Thyroid gland (tissue), 4 donors: Measurements from ENCODE around the gene KRT38. TPM values are rescaled to one million over a fixed set of nuclear protein-coding genes. Genes with fewer than 3 reads are reported as not detected.
"Not testable (repeated sequence)": the region's sequence is repeated elsewhere in the genome, so short reads cannot be mapped to it uniquely, and the experiment has no call there.

Experiments used
- DNase-seq, 2 donors: peaks; one replicate each; pipeline ENCODE4 v3.0.0-alpha.2; 2019
- H3K27ac ChIP-seq, 3 donors: fragments of 200-600 bp; sonication (generic); 1 replicate in 2 of 3; 2 replicates in 1 of 3; pipeline ENCODE4 v1.5.1; 2016 to 2019; ENCODE audit warnings: mild to moderate bottlenecking in 1 of 3, moderate library complexity in 1 of 3
- H3K27me3 ChIP-seq: fragments of 200-600 bp; sonication (generic); one replicate; pipeline ENCODE4 v1.5.1; 2019
- H3K36me3 ChIP-seq, 2 donors: fragments of 200-600 bp; sonication (generic); one replicate each; pipeline ENCODE4 v1.5.1; 2016 to 2019
- H3K4me1 ChIP-seq, 2 donors: fragments of 200-600 bp; sonication (generic); one replicate each; pipeline ENCODE4 v1.5.1; 2017 to 2019
- H3K4me3 ChIP-seq, 3 donors: fragments of 200-600 bp; sonication (generic); replicated peaks in 1 of 3; 1 replicate in 2 of 3; 2 replicates in 1 of 3; pipeline ENCODE4 v1.5.1; 2016; ENCODE audit warnings: mild to moderate bottlenecking in 1 of 3
- H3K9me3 ChIP-seq: fragments of 200-600 bp; sonication (generic); one replicate; pipeline ENCODE4 v1.5.1; 2017
- POLR2A ChIP-seq, 2 donors: fragments of 450-650 bp; IDR thresholded peaks; one replicate each; pipeline ENCODE4 v1.6.1; 2017; ENCODE audit warnings: antibody characterized with exemption in 2 of 2, mild to moderate bottlenecking in 2 of 2, moderate library complexity in 1 of 2
- WGBS, 2 donors: methylation state at CpG; one replicate each; pipeline ENCODE4 v1.1.5; 2017; 5-methylcytosine and 5-hydroxymethylcytosine counted together
- intact Hi-C: fragments of 100-400 bp; cut with DNase I; formaldehyde crosslinking; loops from one replicate; pipeline ENCODE4 v1.15.1; 2023
- total RNA-seq, 4 donors: library from RNA; depleted of rRNA; stranded (reverse); fragments of >200 nt; gene quantifications; one replicate each; pipeline ENCODE4 v1.2.3, GENCODE V29; 2016
- TF ChIP-seq, protein P1 (sequence below), 6 experiments: fragments of 200-600 bp in 3 of 6; fragments of 450-650 bp in 3 of 6; sonication (generic) in 3 of 6; IDR thresholded peaks; one replicate each; pipeline ENCODE4 v1.5.1; 2016 to 2019; ENCODE audit warnings: antibody characterized with exemption in 6 of 6, mild to moderate bottlenecking in 2 of 6, inconsistent platforms in 1 of 6, moderate library complexity in 1 of 6

The KRT38 gene
- total RNA-seq, 4 donors from 2014 or later = not detected

- no peaks in the 10 kb centered on the region for H3K9me3 ChIP-seq
- no peak overlapping the region for H3K27ac ChIP-seq
- no peaks in the 10 kb centered on the region for H3K4me1 ChIP-seq
- intact Hi-C loops = no loop called here
- no peaks in the 10 kb centered on the region for H3K36me3 ChIP-seq
- no peak for TF ChIP-seq POLR2A (IDR thresholded peaks at IDR 0.05)
- TF ChIP-seq, protein P1, sequence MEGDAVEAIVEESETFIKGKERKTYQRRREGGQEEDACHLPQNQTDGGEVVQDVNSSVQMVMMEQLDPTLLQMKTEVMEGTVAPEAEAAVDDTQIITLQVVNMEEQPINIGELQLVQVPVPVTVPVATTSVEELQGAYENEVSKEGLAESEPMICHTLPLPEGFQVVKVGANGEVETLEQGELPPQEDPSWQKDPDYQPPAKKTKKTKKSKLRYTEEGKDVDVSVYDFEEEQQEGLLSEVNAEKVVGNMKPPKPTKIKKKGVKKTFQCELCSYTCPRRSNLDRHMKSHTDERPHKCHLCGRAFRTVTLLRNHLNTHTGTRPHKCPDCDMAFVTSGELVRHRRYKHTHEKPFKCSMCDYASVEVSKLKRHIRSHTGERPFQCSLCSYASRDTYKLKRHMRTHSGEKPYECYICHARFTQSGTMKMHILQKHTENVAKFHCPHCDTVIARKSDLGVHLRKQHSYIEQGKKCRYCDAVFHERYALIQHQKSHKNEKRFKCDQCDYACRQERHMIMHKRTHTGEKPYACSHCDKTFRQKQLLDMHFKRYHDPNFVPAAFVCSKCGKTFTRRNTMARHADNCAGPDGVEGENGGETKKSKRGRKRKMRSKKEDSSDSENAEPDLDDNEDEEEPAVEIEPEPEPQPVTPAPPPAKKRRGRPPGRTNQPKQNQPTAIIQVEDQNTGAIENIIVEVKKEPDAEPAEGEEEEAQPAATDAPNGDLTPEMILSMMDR (IDR thresholded peaks at IDR 0.05) = no peak
- DNase-seq = no peak
- WGBS, 2 donors = 40 to 48% methylated on average over 4 of the region's 4 CpGs
- H3K4me3 ChIP-seq = no peak overlapping the region
- H3K27me3 ChIP-seq = no peaks in the 10 kb centered on the region
These were observed 7.2 kb downstream of the KRT38 start for GRCh38 chr17:41433586-41433985.

GRCh38 chr17:41430376-41430775 is 10.4 kb downstream of the KRT38 start:
- H3K27me3 ChIP-seq, H3K9me3 ChIP-seq, H3K4me3 ChIP-seq, DNase-seq, H3K27ac ChIP-seq, intact Hi-C loops, H3K4me1 ChIP-seq, H3K36me3 ChIP-seq: not testable (repeated sequence)
- WGBS, 2 donors = 94% methylated on average over 9 of the region's 9 CpGs

DNA sequence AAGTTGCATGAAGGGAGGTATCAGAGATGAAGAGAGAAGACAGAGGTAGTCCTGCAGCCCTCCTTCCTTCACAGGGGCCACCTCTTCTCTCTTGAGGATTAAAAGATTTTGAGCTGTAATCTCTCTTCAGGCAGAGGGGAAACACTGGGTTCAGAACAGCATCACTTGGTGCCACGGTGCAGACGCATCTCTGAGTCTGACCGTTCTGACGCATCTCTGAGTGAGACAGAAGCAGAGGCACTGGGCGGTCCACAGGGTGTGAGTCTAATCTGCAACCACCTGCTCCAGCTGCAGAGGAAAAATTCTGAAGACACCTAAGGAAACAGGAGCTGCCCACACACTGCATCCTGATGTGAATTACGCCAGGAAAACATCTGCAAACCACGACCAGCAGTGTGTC is 11.1 kb downstream of the KRT38 start:
- no peaks in the 10 kb centered on the region for H3K4me1 ChIP-seq
- intact Hi-C loops = no loop called here
- no peak for TF ChIP-seq POLR2A (IDR thresholded peaks at IDR 0.05)
- TF ChIP-seq, protein P1 (IDR thresholded peaks at IDR 0.05) = no peak
- H3K9me3 ChIP-seq = no peaks in the 10 kb centered on the region
- H3K27ac ChIP-seq = no peak overlapping the region
- 80 to 83% methylated on average over 7 of the region's 7 CpGs for WGBS, 2 donors
- no peaks in the 10 kb centered on the region for H3K36me3 ChIP-seq
- no peaks in the 10 kb centered on the region for H3K27me3 ChIP-seq
- no peak for DNase-seq
- H3K4me3 ChIP-seq = no peak overlapping the region

DNA sequence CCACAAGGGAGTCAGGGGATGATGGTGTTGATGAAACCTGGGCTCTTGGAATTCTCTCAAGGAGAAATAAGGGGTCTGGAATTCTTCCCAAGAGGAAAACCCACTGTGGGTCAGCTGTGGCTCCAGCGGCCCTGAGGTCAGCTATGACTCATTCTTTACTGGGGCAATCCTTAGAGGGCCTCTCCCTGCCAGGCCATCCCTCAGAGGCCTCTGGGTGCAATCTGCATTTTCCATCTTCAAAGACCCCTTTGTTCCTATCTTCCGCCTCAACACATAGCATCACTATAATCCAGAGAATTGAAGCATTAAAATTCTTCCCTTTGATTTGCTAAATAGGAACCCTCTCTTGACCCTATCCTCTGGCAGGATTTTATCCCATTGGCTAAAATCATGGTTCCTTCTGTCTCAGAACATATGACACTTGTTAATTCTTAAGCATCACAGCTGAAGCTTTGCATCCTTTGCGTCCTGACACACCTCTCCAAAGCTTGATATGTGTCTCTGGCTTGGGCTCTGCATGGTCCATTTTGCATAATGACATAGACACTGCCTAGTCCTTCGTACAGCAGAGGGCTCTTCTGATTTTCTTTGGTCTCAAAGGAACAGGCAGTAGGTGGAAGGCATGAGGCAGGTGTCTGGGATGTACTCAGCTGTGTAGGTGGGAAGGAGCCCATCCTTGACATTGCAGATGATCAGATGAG is 12.0 kb downstream of the KRT38 start:
- H3K9me3 ChIP-seq = no peaks in the 10 kb centered on the region
- TF ChIP-seq, protein P1 (IDR thresholded peaks at IDR 0.05) = no peak
- TF ChIP-seq POLR2A (IDR thresholded peaks at IDR 0.05) = no peak
- H3K4me1 ChIP-seq = no peaks in the 10 kb centered on the region
- no peak overlapping the region for H3K4me3 ChIP-seq
- no peaks in the 10 kb centered on the region for H3K36me3 ChIP-seq
- no peak overlapping the region for H3K27ac ChIP-seq
- intact Hi-C loops = no loop called here
- no peaks in the 10 kb centered on the region for H3K27me3 ChIP-seq
- 76 to 87% methylated on average over 4 of the region's 4 CpGs for WGBS, 2 donors
- DNase-seq = no peak

GRCh38 chr17:41424111-41424635 is 16.6 kb downstream of the KRT38 start, which contains the start of gene KRT37:
KRT37 (minus strand) TSS chr17:41424585; CDS start chr17:41424523, 62 bp downstream.
- intact Hi-C loops = no loop called here
- no peak for DNase-seq

DNA sequence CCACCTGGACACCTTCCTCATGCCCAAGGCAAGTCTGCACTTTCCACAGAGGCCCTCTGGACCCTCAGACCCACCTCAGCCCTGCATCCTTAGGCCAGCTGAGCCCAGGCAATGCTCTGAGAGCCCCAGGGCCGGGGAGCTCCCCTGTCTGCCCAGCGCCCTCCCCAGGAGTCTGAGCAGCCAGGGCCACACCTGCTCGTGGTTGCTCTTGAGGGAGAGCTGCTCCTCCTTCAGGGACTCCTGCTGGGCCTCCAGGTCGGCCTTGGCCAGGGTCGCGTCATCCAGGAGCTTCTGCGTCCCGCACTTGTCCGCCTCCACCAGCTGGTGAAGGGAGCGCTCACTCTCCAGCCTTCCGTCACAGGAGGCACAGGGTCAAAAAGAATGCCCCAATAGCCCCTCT is 18.2 kb downstream of the KRT38 start:
- intact Hi-C loops, H3K36me3 ChIP-seq, H3K4me3 ChIP-seq, H3K27ac ChIP-seq, DNase-seq, H3K4me1 ChIP-seq, H3K9me3 ChIP-seq, H3K27me3 ChIP-seq: not testable (repeated sequence)
- 93 to 97% methylated on average over 8 of the region's 11 CpGs for WGBS, 2 donors

More at GRCh38 chr17:41424111-41424635, 16.6 kb downstream of the KRT38 start, which contains the start of gene KRT37:
- Histone ChIP-seq H3K9me3 (no peaks in the 10 kb centered on the region), H3K36me3 (no peaks in the 10 kb centered on the region), H3K4me3 (no peak within 1 kb of the TSS), H3K27me3 (no peaks in the 10 kb centered on the region), H3K27ac (no peak within 1 kb of the TSS), H3K4me1 (no peaks in the 10 kb centered on the region)
- WGBS, 2 donors = 95% methylated on average over 12 to 13 of the region's 13 CpGs
- TF ChIP-seq, protein P1 (IDR thresholded peaks at IDR 0.05) = no peak
